Stimulated activated CD4-positive, alpha-beta T cell treated with anti-CD3 and anti-CD28 coated beads, Interleukin-12 subunit alpha, Interleukin-12 subunit beta, amount 100 ng/mL, for 24 hours (primary cell): ENCODE results near the gene NEUROG2.
"Not testable (repeated sequence)": the region's sequence is repeated elsewhere in the genome, so short reads cannot be mapped to it uniquely, and the experiment has no call there.

Experiments used
- DNase-seq, 2 experiments: peaks; one replicate each; pipeline ENCODE4 v3.0.0-alpha.2; 2020; ENCODE audit warnings: low read depth in 2 of 2

The NEUROG2 gene

DNA sequence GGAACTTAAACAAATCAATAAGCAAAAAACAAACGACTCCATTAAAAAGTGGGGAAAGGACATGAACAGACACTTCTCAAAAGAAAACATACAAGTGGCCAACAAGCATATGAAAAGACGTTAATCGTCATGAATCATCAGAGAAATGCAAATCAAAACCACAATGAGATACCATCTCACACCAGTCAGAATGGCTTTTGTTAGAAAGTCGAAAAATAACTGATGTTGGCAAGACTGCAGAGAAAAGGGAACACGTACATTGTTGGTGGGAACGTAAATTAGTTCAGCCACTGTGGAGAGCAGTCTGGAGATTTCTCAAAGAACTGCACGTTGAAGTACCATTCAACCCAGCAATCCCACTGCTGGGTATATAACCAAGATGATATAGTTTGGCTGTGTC, 23.7 kb downstream of the NEUROG2 start:
- no peak for DNase-seq

DNA sequence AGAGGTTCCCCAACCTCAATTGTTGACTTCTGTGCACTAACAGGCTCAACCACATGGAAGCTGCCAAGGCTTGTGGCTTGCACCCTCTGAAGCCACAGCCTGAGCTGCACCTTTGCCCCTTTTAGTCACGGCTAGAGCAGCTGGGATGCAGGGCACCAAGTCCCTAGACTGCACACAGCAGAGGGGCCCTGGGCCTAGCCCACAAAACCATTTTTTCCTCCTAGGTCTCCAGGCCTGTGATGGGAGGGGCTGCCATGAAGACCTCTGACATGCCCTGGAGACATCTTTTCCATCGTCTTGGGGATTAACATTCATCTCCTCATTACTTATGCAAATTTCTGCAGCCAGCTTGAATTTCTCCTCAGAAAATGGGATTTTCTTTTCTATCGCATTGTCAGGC, 25.2 kb downstream of the NEUROG2 start:
- not testable (repeated sequence) for DNase-seq

DNA sequence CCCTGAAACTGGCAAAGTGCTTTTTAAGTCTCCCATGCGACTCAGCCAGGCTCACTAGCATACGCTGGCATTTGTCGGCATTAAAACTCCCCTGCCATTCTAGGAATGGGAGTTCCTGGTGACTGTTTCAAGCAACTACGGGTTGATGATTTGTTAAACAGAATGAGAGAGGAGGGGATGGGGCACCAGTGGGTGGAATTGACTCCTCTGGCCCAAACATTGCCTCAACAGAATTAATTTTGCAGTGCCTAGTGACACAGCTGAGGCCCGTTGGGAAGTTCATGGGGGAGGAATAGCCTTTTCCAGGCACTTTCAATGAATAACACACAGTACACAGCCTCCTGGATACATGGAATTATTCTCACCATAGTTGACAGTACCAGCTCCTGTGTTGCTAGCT, 30.1 kb downstream of the NEUROG2 start:
- no peak for DNase-seq

DNA sequence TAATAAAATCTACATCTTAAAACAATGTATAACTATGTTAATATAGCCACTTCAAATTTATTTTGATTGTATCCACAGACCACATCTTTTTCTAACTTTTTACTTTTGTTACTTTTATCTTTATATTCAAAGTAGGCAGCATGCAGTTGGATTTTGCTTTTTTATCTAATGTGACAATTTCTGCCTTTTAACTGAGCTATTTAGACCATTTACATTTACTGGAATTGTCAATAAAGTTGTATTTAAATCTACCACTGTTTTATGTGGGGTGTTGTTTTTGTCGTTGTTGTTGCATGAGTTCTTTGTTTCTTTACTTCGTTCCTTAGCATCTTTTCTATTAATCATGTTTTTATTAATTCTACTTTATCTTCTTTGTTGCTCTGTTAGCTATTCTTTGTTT, 42.0 kb downstream of the NEUROG2 start:
- no peak for DNase-seq

DNA sequence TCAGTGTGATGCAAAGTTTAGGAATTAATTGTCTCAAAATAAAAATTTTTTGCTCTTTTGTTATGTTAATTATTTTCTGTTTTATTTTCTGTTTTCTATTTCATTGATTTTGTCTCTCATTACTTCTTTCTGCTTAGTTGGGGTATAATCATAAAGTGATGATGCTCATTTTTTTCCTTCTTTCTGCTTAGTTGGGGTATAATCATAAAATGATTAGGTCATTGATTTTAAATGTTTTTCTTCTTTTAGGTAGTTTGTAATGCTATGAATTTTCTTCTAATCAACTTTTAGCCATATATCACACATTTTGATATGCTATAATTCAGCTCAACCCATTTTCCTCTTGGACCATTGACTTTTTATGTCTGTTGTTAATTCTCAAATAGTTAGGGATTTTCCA, 43.7 kb downstream of the NEUROG2 start:
- no peak for DNase-seq
